CD4-positive, alpha-beta T cell treated with Interleukin-6 for 4 hours (primary cell): ENCODE data around the gene PRMT5.
A peak's percentile ranks its signal among the peaks of the same experiment; 100 is the strongest.
"Not testable (repeated sequence)": the region's sequence is repeated elsewhere in the genome, so short reads cannot be mapped to it uniquely, and the experiment has no call there.

ENCODE experiments used
- DNase-seq: peaks from one replicate; pipeline ENCODE4 v3.0.0-alpha.2; 2020; ENCODE audit warnings: mixed read lengths

The PRMT5 gene

DNA sequence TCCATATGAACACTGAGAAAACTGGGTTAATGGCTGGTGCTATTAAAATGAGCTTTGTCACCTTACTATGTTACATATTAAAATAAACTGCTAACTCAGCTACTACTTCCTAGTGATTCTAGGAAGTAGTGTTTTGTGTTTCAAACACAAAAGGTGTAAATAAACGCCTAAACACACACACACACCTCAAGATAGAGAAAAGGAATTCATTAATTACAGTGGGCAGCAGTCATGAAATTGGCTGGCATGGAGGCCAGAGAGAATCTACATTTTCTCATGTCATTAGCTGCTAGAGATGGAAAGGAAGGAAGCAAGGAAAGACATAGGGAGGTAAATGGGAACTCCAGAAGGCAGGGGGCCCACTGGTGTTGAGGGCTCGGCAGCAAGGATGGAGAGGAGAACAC, 787 bp upstream of the PRMT5 start:
- no peak for DNase-seq

DNA sequence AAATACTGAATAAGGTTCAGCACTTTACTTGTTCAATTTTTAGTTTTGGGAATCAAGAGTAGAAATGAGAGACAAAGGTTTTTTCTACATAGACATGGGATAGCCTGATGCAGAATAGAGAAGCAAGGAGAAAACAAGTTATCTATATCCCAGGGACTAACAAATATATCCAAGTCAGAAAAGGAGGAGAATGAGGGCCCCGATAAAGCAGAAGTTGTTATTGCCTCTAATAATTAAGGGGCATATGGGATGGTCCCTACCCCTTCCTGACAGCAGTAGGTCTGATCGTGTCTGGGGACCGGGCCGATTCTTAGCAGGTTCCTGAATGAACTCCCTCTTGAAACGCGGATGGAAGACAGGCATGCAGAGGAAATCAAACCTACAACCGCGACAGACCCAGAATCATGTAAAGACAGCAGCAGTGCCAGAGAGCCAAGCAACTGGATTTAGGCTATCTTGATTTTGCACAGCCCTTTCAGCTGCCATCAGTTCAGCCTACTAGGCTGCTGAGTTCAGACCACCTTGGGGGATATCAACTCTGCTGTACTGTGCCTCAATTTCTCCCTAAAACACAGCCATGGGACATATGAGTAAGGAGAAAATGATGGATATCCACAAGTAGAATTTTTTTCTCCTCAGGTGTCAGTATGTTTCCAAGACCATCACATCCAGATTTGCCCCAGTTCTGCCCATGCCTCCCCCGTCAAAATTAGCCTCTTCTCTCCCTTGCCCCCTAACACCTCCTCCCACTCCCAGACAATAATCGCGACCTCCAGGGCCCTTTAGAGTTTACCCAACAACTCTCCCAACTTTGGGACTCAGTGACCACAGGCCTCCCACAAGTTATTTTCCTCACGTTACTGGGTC, 706 bp downstream of the PRMT5 start:
- peak; percentile 5 for DNase-seq

DNA sequence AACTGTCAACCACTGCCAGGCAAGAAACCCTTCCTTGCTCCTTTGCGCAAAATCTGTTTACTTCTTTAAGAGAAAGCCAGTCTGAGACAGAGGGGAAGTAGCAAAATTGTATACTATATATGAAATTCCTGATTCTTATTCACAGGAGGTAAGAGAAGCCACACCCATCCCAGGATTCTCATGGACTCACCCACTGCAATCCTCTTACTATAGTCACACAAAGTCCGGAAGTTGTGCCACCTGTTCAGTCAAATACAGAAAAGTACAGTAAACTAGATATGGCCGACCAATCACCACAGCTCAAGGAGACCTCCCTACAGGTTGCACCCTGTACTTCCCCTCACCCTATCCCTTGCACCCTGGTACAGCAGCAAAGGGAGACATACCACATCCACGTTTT, 2.9 kb downstream of the PRMT5 start:
- DNase-seq: no peak

DNA sequence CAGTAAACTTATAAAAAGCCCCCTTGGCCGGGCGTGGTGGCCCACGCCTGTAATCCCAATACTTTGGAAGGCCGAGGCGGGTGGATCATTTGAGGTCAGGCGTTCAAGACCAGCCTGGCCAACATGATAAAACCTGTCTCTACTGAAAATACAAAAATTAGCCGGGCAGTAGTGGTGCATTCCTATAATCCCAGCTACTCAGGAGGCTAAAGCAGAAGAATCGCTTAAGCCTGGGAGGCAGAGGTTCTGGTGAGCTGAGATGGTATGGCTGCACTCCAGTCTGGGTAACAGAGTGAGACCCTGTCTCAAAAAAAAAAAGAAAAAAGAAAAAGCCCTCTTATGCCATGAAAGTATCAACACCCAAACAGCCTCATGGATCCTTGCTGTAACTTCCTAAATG, 3.7 kb downstream of the PRMT5 start:
- DNase-seq: no peak

DNA sequence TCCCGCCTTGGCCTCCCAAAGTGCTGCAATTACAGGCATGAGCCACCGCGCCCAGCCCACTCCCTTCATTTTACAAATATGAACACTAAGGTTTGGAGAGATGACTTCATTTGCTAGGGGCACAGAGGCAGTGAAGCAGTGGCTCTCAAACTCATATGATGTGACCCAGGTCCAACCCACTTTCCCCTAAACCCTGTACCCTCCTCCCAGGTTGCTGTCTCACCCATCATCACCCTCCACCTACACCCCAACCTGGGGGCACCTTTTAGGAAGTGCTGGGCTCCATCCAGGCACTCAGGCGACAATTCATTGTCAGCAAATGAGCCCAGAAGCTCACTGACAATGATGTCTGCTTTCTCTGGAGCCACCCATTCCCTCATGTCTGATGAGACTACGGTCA, 5.4 kb downstream of the PRMT5 start:
- no peak for DNase-seq

DNA sequence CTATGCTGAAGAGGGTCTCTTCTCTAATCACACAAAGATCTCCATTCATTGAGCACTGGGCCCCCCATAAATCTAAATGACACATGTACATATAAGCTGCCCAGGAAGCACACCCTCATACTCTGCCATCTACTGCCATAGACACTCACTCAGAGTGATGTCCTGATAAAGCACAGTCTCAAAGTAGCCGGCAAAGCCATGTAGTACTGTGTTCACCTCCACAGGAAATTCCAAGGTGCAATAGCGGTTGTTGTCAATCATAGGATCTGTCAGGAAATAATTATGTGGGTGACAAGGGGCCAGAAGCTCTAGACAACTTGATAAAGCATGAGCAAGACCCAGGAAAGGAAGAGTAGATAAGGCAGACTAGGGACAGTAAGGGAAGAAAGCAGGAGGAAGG, 6.9 kb downstream of the PRMT5 start:
- no peak for DNase-seq

DNA sequence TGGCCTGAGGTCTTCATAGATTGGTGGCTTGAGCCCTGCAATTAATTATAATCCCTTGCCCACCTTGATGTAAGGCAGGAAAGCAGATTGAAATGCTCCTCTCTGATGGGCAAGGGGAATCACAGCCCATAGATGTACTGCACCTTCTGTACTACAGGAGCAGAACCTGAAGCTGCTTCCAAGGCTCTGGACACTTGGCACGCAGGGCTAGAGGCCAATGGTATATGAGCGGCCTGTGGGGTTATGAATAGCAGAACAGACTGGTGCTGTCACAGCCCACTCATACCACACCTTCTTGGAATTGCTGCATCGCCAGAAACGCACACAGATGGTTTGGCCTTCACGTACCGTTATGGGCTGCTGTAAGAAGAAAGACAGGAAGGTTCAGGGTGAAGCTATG, 8.5 kb downstream of the PRMT5 start:
- DNase-seq: no peak

DNA sequence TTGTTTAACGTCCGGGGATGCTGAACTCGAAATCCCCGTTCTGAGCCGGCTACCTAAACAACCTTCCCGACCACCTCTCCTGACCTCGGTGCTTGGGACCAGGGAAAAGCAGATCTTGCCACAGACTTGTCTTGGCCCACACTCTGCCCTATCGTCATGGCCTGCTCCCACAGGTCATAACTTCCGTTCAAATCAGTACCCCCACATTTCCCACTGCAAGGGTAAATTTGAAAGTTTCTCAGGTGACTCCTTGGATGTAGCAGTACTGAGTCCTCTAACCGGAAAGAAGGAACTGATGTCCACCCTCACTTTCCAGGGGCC, 9.6 kb downstream of the PRMT5 start:
- no peak for DNase-seq

DNA sequence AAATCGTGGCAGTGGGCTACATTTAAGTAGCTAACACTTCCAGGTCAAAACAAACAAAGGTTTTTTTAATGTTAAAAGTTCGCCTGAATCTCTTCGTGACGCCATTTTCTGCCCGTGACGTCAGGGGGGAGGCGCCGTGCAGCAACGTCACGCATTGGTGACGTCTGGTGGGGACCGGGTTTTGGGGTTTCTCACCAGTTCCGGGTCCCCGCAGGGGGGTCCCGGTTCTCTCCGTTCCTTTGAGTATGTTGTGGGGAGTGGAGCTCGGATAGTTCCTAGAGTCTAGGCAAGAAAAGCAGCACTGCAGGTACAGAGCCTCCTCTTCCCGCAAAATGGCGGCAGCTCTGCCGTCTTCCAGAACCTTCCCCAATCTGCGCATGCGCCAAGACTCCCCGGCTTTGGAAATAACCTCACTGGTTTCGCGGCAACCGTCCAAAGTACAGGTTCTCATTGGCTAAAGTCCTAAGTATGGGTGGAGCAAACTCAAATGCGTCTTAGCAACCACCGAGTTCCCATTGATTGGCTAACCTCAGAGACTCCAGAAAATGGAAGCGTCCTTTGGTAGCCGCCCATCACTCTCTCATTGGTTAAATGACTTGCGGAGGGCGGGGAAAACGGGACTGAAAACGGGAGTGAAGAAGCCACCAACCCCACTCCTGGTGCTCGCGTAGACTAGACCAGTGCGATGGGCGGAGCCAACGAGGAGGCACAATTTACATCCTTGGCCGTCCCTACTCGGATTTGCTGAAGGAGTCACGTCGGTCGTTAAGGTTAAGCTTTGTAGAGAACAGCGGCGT, 10.2 kb downstream of the PRMT5 start, which contains the start of gene RBM23:
Gene RBM23 (minus strand): TSS at position 346 of the 797 bp plus-strand sequence.
- DNase-seq: peak; percentile 100

DNA sequence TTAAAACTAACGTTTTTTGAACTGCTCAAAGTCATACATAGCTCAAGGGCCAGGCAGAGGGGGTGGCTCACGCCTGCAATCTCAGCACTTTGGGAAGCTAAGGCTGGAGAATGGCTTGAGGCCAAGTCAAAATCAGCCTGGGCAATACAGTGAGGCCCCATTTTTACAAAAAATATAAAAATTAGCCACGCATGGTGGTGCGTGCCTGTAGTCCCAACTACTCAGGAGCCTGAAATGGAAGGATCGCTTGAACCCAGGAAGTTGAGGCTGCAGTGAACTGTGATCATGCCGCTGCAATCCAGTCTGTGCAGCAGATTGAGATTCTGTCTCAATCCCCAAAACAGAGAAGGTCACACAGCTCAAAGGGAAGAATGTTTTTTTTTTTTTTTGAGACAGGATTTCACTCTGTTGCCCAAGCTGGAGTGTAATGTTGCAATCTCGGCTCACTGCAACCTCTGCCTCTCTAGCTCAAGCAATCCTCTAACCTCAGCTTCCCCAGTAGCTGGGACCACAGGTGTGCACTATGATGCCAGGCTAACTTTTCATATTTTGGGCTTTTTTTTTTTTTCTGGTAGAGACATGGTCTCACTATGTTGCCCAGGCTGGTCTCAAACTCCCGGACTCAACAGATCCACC, 13.2 kb downstream of the PRMT5 start:
- DNase-seq: no peak

DNA sequence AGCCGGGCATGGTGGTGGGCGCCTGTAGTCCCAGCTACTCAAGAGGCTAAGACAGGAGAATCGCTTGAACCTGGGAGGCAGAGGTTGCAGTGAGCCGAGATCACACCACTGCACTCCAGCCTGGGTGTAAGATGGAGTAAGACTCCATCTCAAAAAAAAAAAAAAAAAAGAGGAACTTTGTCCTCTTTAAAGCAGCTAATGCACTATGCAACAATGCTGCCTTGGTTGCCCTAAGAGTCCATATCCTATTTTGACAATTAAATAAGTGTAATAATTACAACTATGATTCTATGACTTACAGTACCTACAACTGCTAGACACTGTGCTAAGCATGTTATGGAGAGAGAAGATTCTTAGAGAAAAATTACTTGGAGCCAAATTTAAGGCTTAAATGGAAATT, 14.3 kb downstream of the PRMT5 start:
- DNase-seq: not testable (repeated sequence)

DNA sequence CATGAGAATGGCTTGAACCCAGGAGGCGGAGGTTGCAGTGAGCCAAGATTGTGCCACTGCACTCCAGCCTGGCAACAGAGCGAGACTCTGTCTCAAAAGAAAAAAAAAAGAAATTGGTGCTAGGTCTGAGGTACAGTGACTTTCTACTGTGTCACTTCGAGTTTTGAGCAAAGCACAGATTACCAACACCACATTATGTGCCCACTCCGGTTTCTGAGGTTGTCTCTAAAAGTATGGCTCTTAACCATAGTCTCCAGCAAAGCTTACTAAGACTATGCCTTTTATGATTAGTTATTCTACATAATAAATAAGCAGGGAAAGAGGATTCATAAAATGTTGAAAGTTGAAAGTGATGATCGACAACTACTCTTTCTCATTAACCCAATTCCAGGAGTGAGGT, 18.3 kb downstream of the PRMT5 start:
- no peak for DNase-seq

DNA sequence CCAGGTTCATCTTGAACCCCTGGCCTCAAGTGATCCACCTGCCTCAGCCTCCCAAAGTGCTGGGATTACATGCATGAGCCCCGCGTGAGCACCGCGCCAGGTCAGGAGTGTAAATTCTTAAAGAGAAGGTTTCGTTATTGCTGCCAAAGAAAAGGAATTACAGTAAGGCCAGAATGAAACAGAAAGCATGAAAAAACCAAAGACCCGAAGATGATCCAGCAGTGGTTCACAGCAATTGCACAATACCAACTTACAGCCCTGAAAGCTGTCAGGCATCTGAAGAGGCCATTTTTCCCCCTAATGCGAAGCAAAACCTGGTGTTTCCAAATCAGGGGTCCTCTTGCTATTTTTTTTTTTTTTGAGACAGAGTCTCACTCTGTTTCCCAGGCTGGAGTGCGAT, 20.6 kb downstream of the PRMT5 start:
- DNase-seq: no peak

DNA sequence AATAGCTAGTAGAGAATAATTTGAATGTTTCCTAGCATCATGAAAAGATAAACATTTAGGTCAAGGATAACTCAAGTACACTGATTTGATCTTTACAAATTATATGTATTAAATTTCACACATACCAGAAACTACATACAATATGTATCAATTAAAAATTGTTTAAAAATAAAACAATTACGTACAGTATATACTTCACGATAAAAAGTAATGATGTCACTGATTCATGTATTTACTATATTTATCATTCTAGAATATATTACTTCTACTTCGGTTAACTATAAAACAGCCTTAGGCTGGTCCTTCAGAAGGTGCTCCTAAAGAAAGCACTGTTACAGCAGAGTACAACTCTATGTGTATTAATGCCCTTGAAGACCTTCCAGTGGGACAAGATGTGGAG, 21.7 kb downstream of the PRMT5 start:
- DNase-seq: no peak

DNA sequence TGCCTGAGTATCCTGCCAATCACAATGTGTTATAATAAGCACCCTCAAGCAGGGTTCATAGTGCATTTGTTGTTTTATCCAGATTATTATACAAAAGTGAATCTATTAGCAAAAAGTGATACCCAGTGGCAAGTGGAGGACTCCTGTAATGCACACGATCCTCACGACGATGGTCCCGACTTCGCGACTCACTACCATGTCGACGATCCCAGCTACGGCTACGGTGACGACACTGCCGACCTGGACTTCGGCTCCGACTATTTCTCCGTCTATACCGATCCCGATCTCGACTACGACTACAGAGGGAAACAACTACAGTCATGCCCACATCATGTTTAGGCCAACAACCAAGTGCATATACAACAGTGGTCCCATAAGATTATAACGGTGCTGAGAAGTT, 23.1 kb downstream of the PRMT5 start:
- no peak for DNase-seq

DNA sequence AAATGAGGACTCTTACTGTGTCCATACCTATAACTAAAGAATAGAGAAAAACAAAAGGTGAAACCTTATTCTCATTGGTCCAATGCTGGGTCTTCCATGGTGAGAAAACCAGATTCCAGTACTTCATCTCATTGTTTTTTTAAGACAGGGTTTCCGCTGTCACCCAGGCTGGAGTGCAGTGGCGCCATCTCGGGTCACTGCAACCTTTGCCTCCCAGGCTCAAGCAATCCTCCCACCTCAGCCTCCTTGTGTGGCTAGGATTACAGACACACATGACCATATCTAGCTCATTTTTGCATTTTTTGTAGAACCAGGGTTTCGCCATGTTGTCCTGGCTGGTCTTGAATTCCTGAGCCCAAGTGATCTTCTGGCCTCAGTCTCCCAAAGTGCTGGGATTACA, 23.5 kb downstream of the PRMT5 start:
- no peak for DNase-seq

DNA sequence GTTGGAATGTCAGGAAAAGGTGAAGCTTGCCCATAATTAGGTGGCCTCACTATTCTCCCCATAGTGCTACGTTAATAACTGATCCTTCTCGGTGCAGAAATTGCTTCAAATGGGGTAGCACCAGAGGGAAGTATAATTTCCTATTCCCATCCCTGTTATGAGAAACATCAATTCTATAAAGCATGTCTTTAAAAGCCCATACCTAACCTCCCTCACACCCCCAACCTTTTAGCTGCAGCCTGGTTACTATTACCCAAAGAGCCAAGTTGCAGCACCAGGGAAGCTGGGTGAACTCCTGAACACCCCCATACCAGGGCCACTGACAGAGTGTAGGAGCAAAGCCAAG, 25.5 kb downstream of the PRMT5 start:
- no peak for DNase-seq

DNA sequence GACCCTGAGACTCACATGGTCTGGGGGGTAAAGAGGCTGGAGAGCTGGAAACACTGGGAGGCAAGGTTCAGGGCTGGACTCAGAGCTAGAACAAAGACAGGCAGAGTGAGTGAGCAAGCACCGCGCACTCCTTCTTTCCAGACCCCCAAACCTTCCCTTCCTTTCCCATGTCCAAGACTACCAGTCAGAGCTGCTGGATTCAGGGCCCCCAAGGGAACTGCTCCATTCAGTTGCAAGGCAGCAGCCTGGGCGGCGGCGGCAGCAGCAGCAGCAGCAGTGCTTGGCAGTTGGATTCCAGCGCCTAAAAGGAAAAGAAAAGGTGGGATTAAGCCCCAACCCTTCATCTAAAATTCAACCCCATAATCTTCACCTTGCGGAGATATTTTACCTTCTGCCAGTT, 27.4 kb downstream of the PRMT5 start:
- DNase-seq: no peak

DNA sequence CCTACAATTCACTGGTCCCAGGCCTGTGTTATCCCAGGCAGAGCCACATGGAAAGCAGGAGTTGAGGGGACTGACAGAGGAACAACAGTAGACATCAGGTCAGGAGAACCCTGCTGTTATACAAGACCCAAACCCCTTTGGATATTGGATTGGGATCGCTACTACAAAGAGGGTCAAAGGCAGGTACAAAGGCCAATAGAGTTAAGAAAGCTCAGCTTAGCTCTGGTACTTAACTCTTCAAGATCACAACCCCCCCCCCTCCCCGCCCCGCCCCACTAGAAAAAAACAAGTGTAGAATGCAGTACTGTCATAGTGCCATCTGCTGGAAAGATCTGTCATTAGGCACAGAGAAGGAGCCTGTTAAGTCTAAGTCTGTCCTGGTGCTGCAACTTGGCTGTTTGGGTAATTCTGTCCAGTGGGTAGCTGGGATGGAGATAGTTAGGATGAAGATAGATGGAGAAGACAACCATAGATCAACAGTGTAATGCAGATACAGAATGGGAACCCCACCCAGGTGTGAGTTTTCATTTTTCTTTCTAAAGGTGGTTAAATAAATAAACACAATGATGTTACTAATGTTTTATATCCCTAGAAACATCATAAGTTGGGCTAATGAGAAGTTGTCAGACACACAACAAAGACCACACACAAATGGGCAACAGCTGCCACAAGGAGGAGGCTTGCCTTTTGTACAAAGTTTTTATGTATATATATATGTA, 28.9 kb downstream of the PRMT5 start:
- peak; percentile 79 for DNase-seq

DNA sequence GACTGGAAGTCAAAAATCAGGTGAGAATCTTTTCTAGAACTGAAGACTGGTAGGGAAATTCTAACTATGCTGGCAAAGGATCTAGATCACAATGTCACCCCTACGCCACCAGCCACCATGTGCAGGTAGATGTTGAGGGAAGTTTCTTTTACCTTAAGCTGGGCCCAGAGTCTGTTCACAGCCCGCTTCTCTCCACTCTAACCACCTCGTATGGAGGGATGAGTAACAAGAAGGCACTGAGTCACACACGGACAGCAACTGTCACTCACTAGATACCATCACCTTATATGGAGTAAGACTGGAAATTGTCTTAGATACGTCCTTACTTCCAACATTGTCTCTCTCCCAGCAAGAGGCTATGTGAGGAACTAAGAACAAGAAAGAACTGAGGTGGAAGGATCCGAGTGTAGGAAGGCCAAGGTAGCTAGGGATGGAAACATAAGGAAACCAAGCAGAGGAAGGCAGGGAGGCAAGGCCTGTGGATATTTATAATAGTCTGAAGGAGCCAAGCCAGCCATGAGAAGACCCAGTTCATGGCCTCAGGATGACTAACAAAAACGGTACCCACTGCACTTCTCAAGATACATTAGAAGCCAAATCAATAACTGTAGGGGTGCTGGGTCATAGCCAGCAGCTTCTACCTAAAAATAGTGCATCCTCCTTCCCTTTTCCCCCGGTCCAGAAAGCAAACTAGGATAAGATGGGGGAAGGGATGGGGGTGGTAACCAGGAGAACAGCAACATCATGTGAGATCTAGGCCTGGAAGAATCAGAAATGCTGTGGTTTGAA, 30.7 kb downstream of the PRMT5 start:
- no peak for DNase-seq

DNA sequence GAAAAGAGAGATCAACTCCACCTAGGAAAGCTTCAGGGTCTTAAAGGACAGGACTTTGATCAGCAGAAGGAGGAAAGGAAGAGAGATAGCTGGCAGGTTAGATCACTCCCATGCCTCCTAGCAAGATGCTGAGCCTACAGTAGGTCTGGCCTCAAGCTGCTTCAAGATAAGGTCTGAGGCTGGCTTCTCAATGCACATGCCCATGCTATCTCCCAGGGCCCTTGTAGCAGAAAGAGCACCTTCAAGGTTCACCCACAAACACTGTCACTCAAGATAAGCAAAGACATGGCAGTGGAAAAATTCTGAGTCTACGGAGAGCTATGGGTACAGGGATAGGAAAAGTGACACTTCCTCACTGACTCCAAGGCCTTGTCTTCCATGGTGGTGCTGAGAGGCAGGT, 31.8 kb downstream of the PRMT5 start:
- DNase-seq: no peak

DNA sequence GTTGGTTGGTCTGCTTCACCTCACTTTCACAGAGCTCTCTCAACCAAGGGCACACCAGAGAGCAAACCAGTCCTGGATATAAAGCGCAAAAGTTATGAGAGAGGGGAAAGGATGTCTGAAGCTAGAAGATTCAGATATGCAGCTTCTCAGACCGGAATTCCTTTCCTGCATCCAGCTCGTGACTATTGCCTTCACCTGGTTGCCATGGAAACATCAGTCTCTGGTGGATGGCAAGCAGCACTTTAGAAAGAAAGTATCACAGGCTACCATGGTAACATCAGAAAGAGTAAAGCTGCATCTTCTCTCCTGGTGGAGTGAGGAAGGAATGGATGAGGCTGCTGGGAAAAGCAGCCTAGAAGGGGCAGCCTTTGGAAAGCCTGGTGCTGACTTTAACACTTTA, 32.4 kb downstream of the PRMT5 start:
- no peak for DNase-seq

DNA sequence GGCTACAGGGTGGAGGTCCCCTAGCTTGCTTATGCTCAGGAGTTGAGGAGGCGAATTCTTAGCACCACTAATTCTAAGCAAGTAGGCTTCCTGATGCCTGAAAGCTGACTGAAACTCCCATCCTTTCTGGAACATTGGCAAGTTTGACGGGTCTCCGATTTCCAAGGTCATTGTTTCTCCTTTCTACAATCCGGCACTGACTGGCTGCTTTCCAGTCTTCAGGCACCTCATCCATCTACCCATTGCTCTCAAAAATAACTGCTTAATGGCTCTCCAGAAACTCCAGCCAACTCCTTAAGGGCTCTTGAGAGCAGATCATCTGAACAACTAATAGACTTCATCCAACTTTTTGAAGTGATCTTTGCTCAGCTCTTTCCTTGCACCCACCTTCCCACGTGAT, 32.8 kb downstream of the PRMT5 start:
- no peak for DNase-seq
